ENCODE measurements around the gene JUP.
"Not testable (repeated sequence)": the region's sequence is repeated elsewhere in the genome, so short reads cannot be mapped to it uniquely, and the experiment has no call there.

JUP gene

DNA sequence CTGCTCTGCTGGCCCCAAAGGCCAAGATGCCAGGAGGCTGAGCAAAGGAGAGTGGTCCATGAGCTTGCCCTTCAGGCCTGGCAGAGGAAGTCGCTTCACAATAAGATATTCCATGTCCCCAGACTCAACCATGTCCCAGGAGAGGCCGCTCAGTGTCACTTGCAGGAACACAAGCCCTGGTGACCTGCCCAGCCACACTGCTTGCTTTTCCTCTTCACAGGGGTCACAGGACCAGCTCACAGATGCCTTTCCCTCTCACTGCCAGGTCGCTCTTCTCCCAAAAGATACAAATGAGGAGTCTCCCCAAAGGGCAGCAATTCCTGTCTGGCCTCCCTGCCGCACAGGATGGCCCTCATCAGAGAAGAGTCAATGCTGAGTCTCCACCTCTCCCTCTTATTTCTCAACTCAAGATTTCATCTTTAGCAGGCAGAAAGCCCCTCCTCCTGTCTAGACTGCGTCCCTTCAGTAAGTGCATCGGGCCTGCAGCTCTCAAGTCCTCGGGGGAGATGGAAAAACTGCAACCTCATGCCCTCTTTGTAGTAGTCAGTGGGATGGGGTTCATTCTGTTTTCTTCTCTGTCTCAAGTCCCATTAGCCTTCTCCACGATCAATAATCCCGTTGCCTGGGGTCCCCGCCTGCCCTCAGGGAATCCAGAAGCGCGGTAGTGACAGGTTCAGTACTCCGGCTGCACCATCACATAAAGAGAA is 5.0 kb downstream of the JUP start:
- no peak for DNase-seq (ENCODE audit: extremely low spot score)
- TF ChIP-seq, protein P1, sequence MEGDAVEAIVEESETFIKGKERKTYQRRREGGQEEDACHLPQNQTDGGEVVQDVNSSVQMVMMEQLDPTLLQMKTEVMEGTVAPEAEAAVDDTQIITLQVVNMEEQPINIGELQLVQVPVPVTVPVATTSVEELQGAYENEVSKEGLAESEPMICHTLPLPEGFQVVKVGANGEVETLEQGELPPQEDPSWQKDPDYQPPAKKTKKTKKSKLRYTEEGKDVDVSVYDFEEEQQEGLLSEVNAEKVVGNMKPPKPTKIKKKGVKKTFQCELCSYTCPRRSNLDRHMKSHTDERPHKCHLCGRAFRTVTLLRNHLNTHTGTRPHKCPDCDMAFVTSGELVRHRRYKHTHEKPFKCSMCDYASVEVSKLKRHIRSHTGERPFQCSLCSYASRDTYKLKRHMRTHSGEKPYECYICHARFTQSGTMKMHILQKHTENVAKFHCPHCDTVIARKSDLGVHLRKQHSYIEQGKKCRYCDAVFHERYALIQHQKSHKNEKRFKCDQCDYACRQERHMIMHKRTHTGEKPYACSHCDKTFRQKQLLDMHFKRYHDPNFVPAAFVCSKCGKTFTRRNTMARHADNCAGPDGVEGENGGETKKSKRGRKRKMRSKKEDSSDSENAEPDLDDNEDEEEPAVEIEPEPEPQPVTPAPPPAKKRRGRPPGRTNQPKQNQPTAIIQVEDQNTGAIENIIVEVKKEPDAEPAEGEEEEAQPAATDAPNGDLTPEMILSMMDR (IDR thresholded peaks at IDR 0.05; ENCODE audit: control extremely low read depth, extremely low read depth, low read depth, missing control alignments), result no peak
- ChIA-PET POLR2A (no interaction called here), CTCF (interaction anchor here (0.6 kb wide), 1 partner anchor 13 kb away, joined by 4 read pairs; no protein-coding TSS in a partner anchor)

DNA sequence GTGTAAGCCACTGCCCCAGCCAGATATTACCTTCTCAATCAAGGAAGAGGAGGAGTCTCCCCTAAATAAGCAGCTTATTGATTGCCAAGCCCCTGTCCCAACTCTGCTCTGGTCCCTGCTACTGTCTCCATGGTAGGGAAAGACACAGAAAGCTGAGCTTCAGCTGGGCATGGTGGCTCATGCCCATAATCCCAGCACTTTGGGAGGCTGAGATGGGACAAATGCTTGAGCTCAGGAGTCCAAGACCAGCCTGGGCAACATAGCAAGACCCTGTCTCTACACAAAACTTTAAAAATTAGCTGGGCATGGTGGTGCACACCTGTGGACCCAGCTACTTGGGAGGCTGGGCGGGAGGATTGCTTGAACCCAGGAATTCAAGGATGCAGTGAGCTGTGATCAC is 6.6 kb downstream of the JUP start:
- no peak for DNase-seq (ENCODE audit: extremely low spot score)
- TF ChIP-seq, protein P1 (IDR thresholded peaks at IDR 0.05; ENCODE audit: control extremely low read depth, extremely low read depth, low read depth, missing control alignments), result no peak
- POLR2A ChIA-PET, result no interaction called here
- CTCF ChIA-PET, result interaction anchor here (0.7 to 1.5 kb wide), 3 partner anchors 11 to 42 kb away, joined by 3 to 5 read pairs (median 3); no protein-coding TSS in a partner anchor

DNA sequence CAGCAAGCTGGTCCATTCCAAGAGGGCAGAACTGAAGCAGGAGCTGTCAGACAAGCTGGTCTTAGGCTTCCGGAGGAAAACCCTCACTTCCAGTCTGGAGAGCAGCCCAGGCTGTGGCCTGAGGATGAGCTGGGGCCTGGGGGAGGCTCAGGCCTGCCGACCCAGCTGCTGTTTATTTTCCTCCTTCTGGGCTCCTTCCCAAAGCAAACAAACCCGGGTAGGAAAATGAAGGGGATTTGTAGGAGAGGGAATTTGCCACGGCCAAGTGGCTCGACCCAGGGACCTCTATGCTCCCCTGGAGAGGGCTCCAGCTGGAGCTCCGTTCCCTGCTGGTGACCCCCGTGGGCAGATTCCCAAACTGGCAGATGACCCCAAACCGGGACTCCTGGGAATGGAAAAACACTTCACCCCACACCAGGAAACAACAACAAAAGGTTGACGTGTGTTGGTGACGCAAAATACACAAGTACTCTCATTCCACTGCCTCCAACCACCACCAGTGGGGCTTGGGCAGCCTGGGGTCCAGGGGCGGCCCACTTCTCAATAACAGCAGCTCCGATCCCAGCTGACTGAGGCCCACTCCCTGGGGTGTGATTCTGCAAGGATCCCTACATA is 8.8 kb downstream of the JUP start:
- no peak for DNase-seq (ENCODE audit: extremely low spot score)
- TF ChIP-seq, protein P1 (IDR thresholded peaks at IDR 0.05; ENCODE audit: control extremely low read depth, extremely low read depth, low read depth, missing control alignments), result no peak
- CTCF ChIA-PET, result interaction anchor here (1.3 to 2.2 kb wide), 5 partner anchors 9 to 272 kb away, joined by 3 to 7 read pairs (median 5); partner anchors contain the start of genes JUP and P3H4

DNA sequence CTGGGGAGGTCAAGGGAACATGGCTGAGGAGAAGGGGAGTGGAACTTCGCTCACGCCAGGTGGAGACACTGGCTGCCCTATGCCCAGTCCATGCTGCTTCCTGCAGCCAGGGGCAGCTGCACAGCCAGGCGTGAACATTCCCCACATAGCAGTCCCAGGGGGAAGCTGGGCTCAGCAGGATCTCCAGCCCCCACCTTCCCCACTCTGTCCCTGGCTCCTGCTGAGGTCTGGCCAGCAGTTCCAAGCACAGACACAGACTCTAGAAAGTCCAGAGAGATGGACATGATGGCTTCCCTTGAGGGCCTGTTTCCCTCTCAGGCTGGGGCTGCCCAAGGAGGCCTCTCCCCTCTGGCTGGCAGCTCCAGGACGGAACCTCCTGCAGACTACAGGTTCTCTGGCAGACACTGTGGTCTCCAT is 9.3 kb downstream of the JUP start:
- ChIA-PET CTCF (interaction anchor here (1.3 to 2.2 kb wide), 5 partner anchors 9 to 272 kb away, joined by 3 to 7 read pairs (median 5); partner anchors contain the start of genes JUP and P3H4), POLR2A (interaction anchor here (1.2 kb wide), 1 partner anchor 10 kb away, joined by 4 read pairs; the partner anchor contains the start of gene JUP)
- TF ChIP-seq, protein P1 (IDR thresholded peaks at IDR 0.05; ENCODE audit: control extremely low read depth, extremely low read depth, low read depth, missing control alignments), result no peak
- no peak for DNase-seq (ENCODE audit: extremely low spot score)

More for the DNA sequence above, 8.8 kb downstream of the JUP start:
- POLR2A ChIA-PET, result interaction anchor here (1.2 kb wide), 1 partner anchor 9 kb away, joined by 4 read pairs; the partner anchor contains the start of gene JUP

DNA sequence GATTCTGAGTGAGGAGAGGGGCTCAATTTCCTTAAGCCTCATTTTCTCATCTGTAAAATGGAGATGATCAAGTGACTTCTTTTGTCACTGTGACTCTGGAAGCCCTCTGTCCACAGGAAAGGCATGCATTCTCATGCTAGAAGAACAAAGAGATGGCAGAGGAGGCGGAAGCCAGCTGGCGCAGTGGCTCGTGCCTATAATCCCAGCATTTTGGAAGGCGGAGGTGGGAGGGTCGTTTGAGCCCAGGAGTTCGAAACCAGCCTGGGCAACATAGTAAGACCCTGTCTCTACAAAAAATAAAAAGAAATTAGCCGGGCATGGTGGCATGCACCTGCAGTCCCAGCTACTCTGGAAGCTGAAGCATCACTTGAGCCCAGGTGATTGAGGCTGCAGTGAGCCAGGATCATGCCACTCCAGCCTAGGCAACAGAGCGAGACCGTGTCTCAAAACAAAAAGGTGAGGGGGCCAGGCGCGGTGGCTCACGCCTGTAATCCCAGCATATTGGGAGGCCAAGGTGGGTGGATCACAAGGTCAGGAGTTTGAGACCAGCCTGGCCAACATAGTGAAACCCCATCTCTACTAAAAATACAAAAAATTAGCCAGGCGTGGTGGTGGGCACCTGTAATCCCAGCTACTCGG is 10.1 kb downstream of the JUP start:
- DNase-seq (ENCODE audit: extremely low spot score), result not testable (repeated sequence)
- CTCF ChIA-PET, result interaction anchor here (2.2 kb wide), 2 partner anchors 10 to 35 kb away, joined by 5 to 7 read pairs; partner anchors contain the start of genes JUP and P3H4
- POLR2A ChIA-PET, result interaction anchor here (1.2 kb wide), 1 partner anchor 10 kb away, joined by 4 read pairs; the partner anchor contains the start of gene JUP

DNA sequence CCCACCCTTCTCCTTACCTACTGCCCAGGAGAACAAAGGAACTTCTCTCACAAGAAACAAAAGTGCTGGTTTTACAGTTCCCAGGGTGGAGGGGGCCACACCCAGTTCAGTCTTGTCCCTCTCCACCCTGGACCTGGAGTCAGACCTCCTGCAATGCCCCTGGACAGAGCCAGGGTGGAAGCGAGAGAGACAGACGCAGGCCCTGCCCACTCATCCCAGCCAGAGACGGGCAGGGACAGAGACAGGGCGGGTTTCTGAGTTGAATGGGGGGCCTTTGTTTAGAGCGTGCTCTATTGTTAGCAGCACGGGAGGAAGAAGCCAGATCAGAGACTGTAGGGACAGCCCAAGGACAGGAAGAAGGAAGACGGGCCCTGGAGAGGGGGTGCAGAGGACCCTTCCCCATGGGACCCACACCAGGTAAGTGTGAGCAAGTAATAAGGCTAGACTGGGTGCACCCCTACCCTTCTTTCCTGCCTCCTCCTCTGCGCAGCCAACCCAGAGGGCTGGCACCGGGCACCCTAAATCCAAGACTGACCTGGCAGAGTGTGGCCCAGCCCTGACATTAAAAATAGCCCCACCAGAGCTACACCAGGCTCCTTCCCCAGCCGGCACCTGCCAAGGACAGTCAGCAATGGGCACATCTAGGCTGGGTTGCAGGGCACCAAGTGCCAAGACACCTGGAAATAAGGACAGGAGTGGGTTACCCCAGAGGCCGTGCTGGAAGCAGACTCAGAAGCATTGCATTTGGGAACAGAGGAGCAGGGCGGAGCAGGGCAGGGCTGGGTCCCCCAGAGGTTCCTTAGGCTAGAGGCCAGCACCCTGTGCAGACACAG is 10.9 kb downstream of the JUP start:
- TF ChIP-seq, protein P1 (IDR thresholded peaks at IDR 0.05; ENCODE audit: control extremely low read depth, extremely low read depth, low read depth, missing control alignments), result no peak
- ChIA-PET POLR2A (no interaction called here), CTCF (interaction anchor here (1.0 kb wide), 1 partner anchor 26 kb away, joined by 4 read pairs; no protein-coding TSS in a partner anchor)
- DNase-seq (ENCODE audit: extremely low spot score), result no peak
